CMK (cell line): Measurements from ENCODE around the gene KRTAP12-4.
"Not testable (repeated sequence)": the region's sequence is repeated elsewhere in the genome, so short reads cannot be mapped to it uniquely, and the experiment has no call there.

Source experiments
- DNase-seq: peaks from one replicate; pipeline ENCODE4 v3.0.0-alpha.2; 2010; ENCODE audit warnings: low read depth

The KRTAP12-4 gene

DNA sequence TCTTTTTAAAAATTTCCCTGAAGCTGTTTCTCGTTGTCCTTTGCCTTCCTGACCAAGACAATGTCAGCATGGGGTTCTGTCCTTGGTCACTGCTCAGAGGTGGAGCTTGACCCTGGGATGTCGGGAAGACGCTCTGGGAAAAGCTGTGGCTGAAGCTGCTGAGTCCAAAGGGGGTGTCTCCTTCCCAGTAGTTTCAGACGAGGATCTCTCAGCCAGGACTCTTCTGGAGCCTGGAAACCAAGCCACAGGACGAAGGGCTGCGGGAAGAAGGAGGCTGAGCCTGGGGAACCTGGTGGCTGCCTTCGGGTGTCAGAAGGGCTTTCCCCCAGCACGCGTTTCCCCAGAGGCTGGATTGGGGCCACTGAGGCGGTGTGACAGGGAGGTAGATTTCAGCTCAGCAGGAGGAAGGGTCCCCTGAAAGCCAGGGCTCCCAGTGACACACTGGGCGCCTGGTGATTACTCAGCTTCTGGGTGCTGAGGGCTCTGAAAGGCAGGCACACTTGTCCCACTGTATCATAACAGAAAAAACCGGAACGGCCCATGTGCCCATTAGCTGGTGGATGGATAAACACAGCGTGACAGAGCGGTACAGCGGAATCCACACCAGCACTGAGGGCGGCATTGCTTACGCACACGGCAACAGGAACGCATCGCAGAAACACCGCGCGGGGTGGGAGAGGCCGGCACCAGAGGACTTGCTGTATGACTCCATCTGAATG, 32.5 kb upstream of the KRTAP12-4 start:
- no peak for DNase-seq

DNA sequence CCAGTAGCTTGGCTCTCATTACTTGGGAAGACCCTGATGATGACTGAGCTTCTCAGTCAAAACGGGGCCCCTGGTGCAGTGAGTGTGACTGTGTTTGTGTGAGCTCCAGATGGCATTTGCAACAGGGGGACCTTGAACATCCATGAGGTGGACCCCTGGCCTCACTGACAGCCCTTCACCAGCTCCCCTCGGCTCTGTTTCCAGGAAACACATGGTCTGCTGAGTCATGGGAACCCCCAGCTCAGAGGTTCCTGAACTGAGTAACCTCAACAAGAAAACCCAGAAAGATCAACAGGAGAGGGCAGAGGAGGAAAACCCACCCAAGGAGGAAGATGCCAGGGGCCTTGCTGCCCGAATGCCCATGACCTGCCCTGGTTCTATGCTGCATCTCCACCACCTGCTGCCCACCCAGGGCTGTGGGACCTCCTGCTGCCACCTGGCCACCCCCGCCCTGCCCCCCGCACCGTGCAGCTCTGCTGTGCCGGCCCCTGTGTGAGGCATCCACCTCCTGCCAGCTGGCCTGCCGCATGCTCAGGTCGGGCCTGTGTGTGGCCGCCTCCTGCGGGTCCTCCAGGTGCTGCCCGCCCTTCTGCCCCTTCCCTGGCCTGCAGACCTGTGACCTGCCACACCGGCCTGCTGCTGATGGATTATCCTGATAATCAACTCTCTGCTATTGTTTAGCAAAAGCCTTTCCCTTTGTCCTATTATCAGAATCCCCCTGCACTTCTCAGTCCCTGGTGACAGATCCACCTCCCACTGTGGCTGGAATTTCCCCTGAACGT, 31.7 kb upstream of the KRTAP12-4 start:
- DNase-seq, result no peak

DNA sequence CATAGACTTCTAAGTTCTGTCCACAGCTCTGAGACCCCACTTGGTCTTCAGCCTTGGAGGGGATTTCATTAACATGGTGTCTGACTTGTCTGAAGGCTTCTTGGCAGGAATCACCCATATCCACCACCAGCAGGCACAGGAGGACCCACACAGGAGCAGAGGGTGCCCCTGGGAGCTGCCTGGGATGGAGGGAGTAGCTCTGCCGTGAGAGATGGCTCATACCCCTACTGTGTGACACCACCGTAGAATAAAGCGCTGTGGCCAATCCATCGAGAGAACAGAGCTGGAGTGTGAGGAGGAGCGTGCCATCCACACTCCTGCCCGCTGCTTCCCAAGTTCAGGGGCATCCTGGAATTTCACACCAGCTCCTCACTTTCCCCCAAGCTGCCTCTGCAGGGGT, 30.6 kb upstream of the KRTAP12-4 start:
- not testable (repeated sequence) for DNase-seq

DNA sequence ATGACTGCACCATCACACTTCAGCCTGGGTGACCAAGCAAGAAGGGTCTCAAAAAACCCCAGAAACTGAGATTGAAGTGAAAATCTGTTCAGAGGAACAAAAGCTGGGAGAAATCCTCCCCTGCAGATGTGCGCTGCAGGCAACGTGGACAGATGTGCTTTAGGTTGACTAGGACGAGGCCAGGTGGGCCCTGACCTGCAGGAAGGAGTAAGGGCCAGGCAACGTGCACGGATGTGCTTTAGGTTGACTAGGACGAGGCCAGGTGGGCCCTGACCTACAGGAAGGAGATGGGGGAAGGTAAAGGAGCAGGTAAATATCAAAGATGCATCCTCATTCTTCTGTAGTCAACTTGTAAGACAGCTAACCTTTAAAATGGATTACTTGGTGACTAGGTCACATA, 30.0 kb upstream of the KRTAP12-4 start:
- DNase-seq, result no peak

DNA sequence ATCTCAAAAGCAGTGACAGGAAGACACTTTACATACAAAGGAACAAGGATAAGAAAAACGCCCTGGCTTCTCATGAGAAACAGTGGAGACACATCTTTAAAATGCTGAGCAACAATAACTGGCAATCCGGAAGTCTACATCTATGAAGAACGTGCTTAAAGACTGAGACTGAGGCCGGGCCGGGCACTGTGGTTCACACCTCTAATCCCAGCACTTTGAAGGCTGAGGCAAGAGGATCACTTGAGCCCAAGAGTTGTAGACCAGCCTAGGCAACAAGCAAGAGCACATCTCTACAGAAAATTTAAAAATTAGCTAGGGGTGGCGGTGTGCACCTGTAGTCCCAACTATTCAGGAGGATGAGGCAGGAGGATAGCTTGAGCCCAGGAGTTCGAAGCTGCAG, 29.6 kb upstream of the KRTAP12-4 start:
- DNase-seq, result no peak

DNA sequence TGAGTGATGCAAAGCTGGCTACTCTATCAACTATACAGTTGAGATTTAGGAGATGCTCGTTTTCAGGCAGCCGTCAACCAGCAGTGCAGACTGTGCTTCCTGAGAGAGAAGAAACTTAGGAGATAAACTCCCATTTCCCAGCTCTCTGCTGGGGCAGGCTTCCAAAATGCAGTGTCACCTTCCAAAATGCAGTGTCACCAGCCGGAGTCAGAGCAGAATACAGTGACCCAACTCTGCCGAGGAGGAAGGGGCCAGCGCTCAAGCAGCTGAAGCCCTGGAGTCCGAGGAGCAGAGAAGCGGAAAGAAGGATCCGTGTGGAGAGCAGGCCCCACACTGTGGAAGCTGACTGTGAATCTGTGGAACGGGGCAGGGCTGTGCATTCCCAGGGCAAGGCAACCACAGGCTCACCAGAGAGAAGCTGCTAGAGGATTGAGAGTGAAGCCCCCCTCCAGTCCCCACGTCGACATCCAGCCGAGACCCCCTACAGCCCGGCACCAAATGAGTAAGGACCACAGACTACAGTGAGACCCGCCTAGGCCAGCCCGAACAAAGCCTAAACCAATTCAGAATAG, 28.2 kb upstream of the KRTAP12-4 start:
- DNase-seq, result no peak

DNA sequence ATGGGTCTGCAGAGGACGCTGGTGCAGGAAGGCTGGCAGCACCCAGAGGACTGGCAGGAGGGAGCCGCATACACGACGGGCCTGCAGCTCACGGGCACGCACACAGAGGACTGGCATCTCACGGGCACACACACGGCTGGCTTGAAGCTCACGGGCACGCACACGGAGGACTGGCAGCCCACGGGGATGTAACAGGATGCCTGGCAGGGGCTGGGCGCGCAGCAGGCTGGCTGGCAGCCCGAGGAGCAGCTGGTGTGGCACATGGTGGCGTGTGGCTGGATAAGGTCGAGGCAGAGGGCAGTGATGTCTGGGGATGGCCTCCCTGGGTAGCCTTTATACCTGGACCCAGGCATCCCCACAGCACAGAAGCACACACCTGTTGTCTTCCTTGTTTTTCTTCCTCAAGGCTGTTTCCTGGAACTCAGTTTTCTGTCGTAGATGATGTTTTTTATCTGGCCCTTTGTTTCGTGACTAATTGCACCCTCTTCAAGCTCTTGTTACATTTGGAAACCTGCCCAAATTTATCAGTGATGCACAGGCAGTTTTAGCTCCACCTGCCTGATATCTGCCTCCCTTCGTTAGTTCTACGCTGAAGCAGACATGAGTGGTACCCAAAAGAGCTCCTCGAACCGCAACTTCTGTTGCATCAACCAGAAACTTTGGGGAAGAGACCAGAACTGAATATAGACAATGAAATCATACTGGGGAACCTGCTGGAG, 27.6 kb upstream of the KRTAP12-4 start, which contains the start of gene KRTAP12-1:
Gene KRTAP12-1 (minus strand): TSS at position 303 of the 719 bp plus-strand sequence. CDS start 40 bp downstream, at position 263.
- no peak for DNase-seq

DNA sequence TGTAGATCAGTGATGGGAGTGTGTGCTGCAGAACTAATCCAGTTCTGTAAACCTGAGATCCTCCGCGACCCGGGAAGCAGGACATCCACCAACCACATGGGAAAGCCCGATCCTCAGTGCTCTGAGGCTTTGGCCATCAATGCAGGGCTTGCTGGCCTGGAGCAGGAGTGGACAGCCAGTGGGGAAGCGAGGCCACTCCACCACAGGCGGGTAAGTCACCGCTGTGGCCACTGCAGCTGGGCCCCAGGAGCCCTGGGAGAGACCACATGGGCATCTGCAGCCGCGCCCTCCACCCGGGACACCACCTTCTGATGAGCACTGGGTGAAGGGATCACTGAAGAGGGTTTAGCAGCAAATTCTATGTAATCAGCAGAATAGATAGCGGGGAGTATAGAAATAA, 26.7 kb upstream of the KRTAP12-4 start:
- DNase-seq, result no peak

DNA sequence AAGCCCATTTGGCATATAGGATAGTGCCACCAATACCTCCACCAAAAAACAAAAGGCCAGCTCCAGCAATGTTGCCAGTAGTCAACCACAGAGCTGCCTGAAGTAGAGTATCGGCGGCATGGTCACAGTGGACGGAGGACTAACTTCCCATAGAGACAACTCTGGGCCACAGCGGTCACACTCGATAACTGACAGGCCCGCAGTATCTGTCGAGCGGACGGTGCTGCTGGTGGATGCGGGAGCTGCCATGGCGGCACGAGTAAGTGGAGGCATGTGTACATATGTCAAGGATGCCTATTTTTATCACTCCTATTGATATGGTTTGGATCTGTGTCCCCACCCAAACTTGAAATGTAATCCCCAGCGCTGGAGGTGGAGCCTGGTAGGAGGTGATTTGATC, 23.4 kb upstream of the KRTAP12-4 start:
- no peak for DNase-seq

DNA sequence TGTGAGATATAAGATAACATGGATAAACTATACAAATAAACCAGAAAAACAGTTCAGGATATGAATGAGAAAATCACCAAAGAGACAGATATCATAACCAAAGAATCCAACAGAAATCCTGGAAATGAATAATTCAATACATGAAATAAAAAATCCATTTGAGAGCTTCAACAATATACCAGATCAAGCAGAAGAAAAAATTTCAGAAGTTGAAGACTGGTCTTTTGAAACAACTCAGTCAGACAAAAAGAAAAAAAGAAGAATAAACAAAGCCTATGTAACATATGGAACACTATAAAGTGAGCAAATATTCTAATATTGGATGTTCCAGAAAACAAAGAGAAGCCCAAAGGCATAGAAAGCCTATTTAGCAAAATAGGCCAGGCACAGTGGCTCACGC, 17.5 kb upstream of the KRTAP12-4 start:
- no peak for DNase-seq

DNA sequence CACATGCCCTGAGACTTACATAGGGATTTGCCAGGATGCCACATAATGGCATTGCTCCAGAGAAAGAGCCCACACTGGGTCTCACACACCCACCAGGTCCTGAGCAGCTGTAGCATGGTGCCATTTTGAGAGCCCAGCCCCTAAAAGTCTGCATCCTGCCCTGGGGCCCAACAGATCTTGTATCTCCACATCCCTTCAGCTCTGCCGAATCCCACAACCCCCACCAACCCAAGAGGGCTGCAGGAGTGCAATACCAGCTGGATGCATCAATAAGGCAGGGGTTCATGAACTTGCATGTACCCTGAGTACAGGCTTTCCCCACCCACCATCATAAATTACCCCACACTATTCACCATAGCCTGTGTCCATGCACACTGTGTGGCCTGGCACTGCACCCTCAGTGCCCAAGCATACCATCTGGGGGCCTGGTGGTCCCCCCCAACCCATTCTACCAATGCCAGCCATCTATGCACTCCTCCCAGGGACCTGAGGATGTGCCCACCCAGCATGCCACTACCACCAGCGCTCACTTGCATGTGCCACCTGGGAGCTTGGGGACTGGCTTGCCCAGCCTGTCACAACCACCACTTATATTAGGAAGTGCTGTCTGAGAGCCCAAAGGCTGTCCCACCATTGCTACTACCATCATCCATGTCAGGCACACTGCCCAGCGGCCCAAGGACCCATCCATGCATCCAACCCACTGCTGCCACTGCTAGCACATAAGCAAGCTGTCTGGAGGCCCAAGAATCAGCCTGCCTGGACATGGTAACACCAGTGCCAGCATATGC, 16.4 kb upstream of the KRTAP12-4 start:
- DNase-seq, result no peak

DNA sequence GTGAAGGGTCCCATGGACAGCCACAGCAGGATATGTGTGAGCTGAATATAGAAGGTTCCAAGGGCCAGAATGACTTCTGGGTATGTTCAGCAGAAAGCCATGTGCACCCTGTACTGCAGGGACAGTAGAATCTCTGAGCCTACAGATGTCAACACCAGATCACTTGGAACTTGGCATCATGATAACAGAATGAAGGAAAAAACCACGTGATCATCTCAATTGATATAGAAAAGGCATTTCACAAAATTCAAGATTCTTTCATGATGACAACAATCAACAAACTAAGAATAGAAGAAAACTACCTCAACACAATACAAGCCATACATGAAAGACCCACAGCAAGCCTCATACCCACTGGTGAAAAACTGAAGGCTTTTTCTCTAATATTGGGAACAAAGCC, 13.2 kb upstream of the KRTAP12-4 start:
- no peak for DNase-seq

DNA sequence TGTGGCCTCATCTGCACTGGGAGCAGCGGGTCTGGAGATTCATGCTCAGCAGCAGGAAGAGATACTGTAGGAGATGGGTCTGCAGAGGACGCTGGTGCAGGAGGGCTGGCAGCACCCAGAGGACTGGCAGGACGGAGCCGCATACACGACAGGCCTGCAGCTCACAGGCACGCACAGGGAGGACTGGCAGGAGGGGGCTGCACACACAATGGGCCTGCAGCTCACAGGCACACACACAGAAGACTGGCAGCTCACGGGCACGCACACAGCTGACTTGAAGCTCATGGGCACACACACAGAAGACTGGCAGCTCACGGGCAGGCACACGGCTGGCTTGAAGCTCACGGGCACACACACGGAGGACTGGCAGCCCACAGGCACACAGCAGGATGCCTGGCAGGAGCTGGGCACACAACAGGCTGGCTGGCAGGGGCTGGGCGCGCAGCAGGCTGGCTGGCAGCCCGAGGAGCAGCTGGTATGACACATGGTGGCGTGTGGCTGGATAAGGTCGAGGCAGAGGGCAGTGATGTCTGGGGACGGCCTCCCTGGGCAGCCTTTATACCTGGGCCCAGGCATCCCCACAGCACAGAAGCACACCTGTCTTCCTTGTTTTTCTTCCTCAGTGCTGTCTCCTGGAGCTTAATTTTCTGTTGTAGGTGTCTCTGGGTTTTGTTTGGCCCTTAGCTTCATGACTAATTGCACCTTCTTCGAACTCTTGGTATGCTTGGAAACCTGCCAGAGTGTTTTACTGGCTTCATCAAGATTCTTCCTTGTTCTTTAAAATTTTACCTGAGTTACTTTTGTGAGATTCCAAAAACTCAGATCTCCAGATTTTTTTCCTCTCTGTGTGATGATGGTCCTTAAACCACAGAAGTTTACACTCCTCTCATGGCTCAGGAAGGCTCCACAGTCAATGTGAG, 12.2 kb upstream of the KRTAP12-4 start, which contains the start of gene KRTAP12-2:
Gene KRTAP12-2 (minus strand): TSS at position 527 of the 920 bp plus-strand sequence. CDS start 41 bp downstream, at position 486.
- no peak for DNase-seq

DNA sequence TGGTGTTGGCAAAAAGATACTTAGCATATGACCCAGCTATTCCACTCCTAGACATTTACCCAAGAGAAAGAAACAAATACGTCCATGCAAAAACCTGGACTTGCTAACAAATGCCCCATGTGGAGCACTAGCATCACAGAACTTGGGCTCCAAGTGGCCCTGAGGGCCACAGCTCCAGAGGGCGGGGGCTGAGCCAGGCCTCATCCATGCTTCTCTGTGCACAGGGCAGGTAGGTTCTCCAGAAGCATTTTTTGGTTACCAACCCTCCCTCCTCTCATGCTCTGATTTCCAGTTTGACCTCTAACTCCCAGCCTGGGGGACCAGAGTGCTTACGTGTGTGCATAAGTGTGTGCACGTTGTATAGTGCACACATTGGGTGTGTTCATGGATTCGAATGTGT, 10.2 kb upstream of the KRTAP12-4 start:
- no peak for DNase-seq

DNA sequence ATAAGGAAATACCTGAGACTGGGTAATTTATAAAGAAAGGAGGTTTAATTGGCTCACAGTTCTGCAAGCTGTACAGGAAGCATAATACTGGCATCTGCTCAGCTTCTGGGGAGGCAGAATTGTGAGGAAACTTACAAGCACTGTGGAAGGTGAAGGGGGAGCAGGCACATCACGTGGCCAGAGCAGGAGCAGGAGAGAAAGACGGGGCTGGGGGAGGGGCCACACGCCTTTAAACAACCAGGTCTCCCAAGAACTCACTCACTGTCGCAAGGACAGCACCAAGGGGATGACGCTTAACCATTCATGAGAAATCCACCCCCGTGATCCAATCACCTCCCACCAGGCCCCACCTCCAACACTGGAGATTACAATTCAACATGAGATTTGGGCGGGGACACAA, 7.1 kb upstream of the KRTAP12-4 start:
- DNase-seq, result not testable (repeated sequence)

DNA sequence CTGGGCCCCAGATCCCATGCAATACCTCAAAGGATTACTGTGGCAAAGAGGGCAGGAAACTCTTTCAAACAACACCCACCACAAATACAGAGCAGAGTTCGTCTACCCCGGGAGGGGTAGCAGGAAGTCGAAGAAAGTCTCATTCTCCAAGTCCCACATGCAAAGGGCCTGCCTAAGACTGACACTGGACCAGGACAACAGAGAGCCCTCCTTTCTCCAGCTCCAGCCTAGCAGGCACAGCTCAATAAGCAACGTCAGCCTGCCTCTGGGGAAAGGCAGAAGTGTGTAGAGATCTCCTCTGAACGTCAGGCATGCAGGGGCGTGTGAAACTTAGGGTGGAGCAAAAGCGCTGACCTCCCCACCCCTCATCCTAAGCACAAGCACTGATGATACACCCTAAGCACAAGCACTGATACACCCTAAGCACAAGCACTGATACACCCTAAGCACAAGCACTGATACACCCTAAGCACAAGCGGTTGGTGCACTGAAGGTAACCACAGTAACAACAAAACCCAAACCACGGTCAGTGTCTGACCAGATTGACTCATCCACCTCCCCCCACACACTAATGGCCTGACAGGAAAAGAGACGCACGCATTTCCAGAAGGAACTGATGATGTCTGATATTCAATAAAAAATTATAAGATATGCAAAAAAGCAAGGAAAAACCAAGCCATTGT, 4.6 kb upstream of the KRTAP12-4 start:
- no peak for DNase-seq

DNA sequence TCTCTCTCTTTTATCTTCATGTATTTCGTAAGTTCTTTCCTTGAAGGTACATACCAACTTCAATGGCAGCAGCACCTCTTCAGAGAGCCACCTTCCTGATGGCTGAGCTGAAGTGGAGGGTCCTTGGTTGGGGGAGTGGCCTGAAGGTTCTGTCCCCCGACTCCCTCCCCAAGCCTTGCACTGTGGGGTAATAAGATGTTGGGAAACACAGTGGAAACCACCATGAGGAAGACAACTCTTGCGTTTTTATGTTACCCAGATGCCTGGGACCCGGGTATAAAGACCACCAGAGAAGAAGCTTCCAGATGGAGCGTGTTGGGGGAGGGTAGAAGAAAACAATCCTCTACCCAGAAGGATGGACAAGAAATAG, 4.1 kb upstream of the KRTAP12-4 start:
- DNase-seq, result no peak

DNA sequence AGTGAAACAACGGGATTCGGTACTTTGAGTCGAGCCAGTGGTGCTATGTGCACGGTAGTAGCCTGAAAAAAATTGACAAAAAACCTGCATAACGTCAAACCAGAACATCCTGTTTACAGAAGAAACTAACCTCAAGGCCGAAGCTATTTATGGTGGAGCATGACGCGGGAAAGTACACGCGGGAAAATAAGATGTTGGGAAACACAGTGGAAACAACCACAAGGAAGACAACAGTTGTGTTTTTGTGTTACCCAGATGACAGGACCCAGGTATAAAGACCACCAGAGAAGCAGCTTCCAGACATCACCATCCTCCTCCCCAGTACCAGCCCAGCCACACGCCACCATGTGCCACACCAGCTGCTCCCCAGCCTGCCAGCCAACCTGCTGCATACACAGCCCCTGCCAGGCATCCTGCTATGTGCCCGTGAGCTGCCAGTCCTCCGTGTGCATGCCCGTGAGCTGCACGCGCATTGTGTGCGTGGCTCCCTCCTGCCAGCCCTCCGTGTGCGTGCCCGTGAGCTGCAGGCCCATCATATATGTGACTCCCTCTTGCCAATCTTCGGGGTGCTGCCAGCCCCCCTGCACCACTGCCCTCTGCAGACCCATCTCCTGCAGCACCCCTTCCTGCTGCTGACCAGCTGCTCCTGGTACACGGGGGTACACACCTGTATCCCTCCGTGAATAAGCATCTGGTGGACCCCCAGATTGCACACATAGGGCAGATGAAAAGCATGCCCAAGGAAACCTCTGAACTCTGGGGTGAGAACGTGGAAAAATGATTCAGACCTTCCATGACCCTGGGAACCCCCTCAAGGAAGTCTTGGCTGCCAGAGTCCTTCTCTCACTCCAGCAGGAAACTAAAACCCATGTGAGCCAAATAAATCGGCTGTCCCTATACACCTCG, 3.4 kb upstream of the KRTAP12-4 start, which contains the start of gene KRTAP12-3:
Gene KRTAP12-3 (plus strand): TSS at position 298 of the 906 bp plus-strand sequence. CDS start 48 bp downstream, at position 346.
- DNase-seq, result no peak

DNA sequence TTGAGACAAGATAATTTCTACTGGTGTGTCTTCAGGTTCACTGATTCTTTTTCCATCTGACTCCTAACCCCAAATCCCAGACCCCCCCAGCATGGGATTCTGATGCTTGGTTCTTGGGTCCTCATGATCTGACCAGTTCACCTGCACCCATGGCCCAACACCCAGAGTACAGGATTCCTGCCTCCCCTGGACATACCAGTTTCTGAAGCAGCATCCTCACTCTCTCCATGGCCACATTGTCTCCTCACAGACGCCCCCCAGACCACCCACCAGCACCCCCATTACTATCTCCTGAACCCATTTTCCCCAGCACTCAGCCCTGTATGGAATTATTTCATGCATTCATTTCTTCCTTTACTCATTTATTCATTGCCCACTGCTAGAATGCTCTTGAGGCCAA, 2.4 kb upstream of the KRTAP12-4 start:
- no peak for DNase-seq
